G401.6 (cell line): ENCODE results near the gene CCDC71.

ENCODE experiments used
- FAIRE-seq: peaks from 2 replicates; lab custom pipeline; 2012; peaks lifted over from hg19 to GRCh38; lab: Jason Lieb, UNC

The CCDC71 gene

GRCh38 chr3:49131040-49131439, 35.1 kb downstream of the CCDC71 start:
- FAIRE-seq, result no peak

GRCh38 chr3:49124991-49125670, 41.0 kb downstream of the CCDC71 start:
- no peak for FAIRE-seq

- FAIRE-seq, result no peak
Measured at GRCh38 chr3:49124203-49124602, 41.9 kb downstream of the CCDC71 start.

- no peak for FAIRE-seq
Measured at GRCh38 chr3:49123687-49124086, 42.4 kb downstream of the CCDC71 start.

GRCh38 chr3:49122886-49123545, 43.1 kb downstream of the CCDC71 start:
- FAIRE-seq, result no peak

GRCh38 chr3:49122451-49122850, 43.7 kb downstream of the CCDC71 start:
- no peak for FAIRE-seq

GRCh38 chr3:49122022-49122421, 44.1 kb downstream of the CCDC71 start:
- FAIRE-seq, result no peak

GRCh38 chr3:49121132-49121736, 44.9 kb downstream of the CCDC71 start:
- FAIRE-seq, result no peak

- FAIRE-seq, result peak; percentile 94
Measured at GRCh38 chr3:49120438-49121131, 45.5 kb downstream of the CCDC71 start, which contains the start of gene USP19. TSS of gene USP19 (minus strand) at chr3:49120823. CDS start at chr3:49119145, 1,678 bp downstream.

- FAIRE-seq, result no peak
Measured at GRCh38 chr3:49120096-49120437, 46.1 kb downstream of the CCDC71 start.

- no peak for FAIRE-seq
Measured at GRCh38 chr3:49119439-49119838, 46.7 kb downstream of the CCDC71 start.

GRCh38 chr3:49119036-49119435, 47.1 kb downstream of the CCDC71 start:
- no peak for FAIRE-seq
